MM.1S (cell line): ENCODE data around the gene PNPT1.
A peak's percentile ranks its signal among the peaks of the same experiment; 100 is the strongest.
"Not testable (repeated sequence)": the region's sequence is repeated elsewhere in the genome, so short reads cannot be mapped to it uniquely, and the experiment has no call there.

ENCODE experiments used
- DNase-seq: peaks from one replicate; pipeline ENCODE4 v3.0.0-alpha.2; 2015
- H2AFZ ChIP-seq: fragments of 300-600 bp; sonication (generic); 2 replicates; pipeline ENCODE4 v1.6.0; 2016; ENCODE audit warnings: antibody characterized with exemption, low read length
- H3F3A ChIP-seq: fragments of 300-600 bp; sonication (generic); 2 replicates; pipeline ENCODE4 v1.6.1; 2016; ENCODE audit warnings: mild to moderate bottlenecking, antibody characterized with exemption, low read length, moderate library complexity, mixed read lengths; ENCODE audit not compliant: insufficient read depth
- H3K27ac ChIP-seq: fragments of 300-600 bp; sonication (generic); 2 replicates; pipeline ENCODE4 v1.5.1; 2016; ENCODE audit warnings: mild to moderate bottlenecking, low read length
- H3K27me3 ChIP-seq: fragments of 300-600 bp; sonication (generic); replicated peaks from 2 replicates; pipeline ENCODE4 v1.6.0; 2016; ENCODE audit warnings: low read length; ENCODE audit not compliant: insufficient read depth
- H3K36me3 ChIP-seq: fragments of 300-600 bp; sonication (generic); replicated peaks from 2 replicates; pipeline ENCODE4 v1.6.1; 2016; ENCODE audit warnings: mild to moderate bottlenecking, low read length, mixed read lengths; ENCODE audit not compliant: insufficient read depth
- H3K4me1 ChIP-seq: fragments of 300-600 bp; sonication (generic); 2 replicates; pipeline ENCODE4 v1.6.1; 2016; ENCODE audit warnings: low read length, mixed read lengths
- H3K4me2 ChIP-seq: fragments of 300-600 bp; sonication (generic); 2 replicates; pipeline ENCODE4 v1.6.0; 2016; ENCODE audit warnings: low read depth, low read length
- H3K4me3 ChIP-seq: fragments of 300-600 bp; sonication (generic); 2 replicates; pipeline ENCODE4 v1.5.1; 2016; ENCODE audit warnings: low read length, mixed read lengths
- H3K79me2 ChIP-seq: fragments of 300-600 bp; sonication (generic); 2 replicates; pipeline ENCODE4 v1.6.1; 2016; ENCODE audit warnings: mixed run types, low read length, mixed read lengths
- H3K9ac ChIP-seq: fragments of 300-600 bp; sonication (generic); 2 replicates; pipeline ENCODE4 v1.6.1; 2016; ENCODE audit warnings: low read length, mixed read lengths
- H3K9me2 ChIP-seq: fragments of 300-600 bp; sonication (generic); replicated peaks from 2 replicates; pipeline ENCODE4 v1.6.1; 2016; ENCODE audit warnings: mild to moderate bottlenecking, low read length, mixed read lengths; ENCODE audit not compliant: insufficient read depth
- H3K9me3 ChIP-seq: fragments of 300-600 bp; sonication (generic); replicated peaks from 2 replicates; pipeline ENCODE4 v1.6.1; 2016; ENCODE audit warnings: mild to moderate bottlenecking, low read length, mixed read lengths; ENCODE audit not compliant: insufficient read depth
- H4K20me1 ChIP-seq: fragments of 300-600 bp; sonication (generic); 2 replicates; pipeline ENCODE4 v1.6.1; 2016; ENCODE audit warnings: mild to moderate bottlenecking, low read length, moderate library complexity, mixed read lengths; ENCODE audit not compliant: insufficient read depth
- EZH2 ChIP-seq: fragments of 300-600 bp; sonication (generic); optimal IDR thresholded peaks from 2 replicates; pipeline ENCODE3; 2017; ENCODE audit warnings: low read depth, mild to moderate bottlenecking, antibody characterized with exemption, low read length, mixed read lengths
- EZH2phosphoT487 ChIP-seq: fragments of 300-600 bp; sonication (generic); IDR thresholded peaks from 2 replicates; pipeline ENCODE4 v1.6.1; 2018; ENCODE audit warnings: antibody characterized with exemption, low read length
- TF ChIP-seq, protein P1 (sequence below): fragments of 300-600 bp; sonication (generic); IDR thresholded peaks from 2 replicates; pipeline ENCODE4 v1.5.1; 2016; ENCODE audit warnings: antibody characterized with exemption, low read length, mixed read lengths

PNPT1 gene

GRCh38 chr2:55703350-55703749, 9.7 kb upstream of the PNPT1 start:
- no peaks in the 10 kb centered on the region; the same call in 1 of the 2 replicates for H3K27me3 ChIP-seq
- no peak overlapping the region for H3K4me3 ChIP-seq
- H4K20me1 ChIP-seq = no peaks in the 10 kb centered on the region
- no peak overlapping the region for H2AFZ ChIP-seq
- no peaks in the 10 kb centered on the region for H3K79me2 ChIP-seq
- no peaks in the 10 kb centered on the region for H3K9me3 ChIP-seq
- H3K36me3 ChIP-seq = no peaks in the 10 kb centered on the region
- no peak overlapping the region for H3K4me2 ChIP-seq
- TF ChIP-seq, protein P1, sequence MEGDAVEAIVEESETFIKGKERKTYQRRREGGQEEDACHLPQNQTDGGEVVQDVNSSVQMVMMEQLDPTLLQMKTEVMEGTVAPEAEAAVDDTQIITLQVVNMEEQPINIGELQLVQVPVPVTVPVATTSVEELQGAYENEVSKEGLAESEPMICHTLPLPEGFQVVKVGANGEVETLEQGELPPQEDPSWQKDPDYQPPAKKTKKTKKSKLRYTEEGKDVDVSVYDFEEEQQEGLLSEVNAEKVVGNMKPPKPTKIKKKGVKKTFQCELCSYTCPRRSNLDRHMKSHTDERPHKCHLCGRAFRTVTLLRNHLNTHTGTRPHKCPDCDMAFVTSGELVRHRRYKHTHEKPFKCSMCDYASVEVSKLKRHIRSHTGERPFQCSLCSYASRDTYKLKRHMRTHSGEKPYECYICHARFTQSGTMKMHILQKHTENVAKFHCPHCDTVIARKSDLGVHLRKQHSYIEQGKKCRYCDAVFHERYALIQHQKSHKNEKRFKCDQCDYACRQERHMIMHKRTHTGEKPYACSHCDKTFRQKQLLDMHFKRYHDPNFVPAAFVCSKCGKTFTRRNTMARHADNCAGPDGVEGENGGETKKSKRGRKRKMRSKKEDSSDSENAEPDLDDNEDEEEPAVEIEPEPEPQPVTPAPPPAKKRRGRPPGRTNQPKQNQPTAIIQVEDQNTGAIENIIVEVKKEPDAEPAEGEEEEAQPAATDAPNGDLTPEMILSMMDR = no peak
- TF ChIP-seq EZH2 = no peak
- TF ChIP-seq EZH2phosphoT487 = no peak
- no peaks in the 10 kb centered on the region for H3K4me1 ChIP-seq
- no peaks in the 10 kb centered on the region for H3F3A ChIP-seq
- H3K27ac ChIP-seq = no peak overlapping the region
- H3K9me2 ChIP-seq = no peaks in the 10 kb centered on the region
- no peak overlapping the region for H3K9ac ChIP-seq
- DNase-seq = no peak

GRCh38 chr2:55692740-55693139, 904 bp downstream of the PNPT1 start:
- not testable (repeated sequence) for H3K9me2 ChIP-seq, H4K20me1 ChIP-seq, H3K9me3 ChIP-seq, H3K4me1 ChIP-seq, H3F3A ChIP-seq, H3K36me3 ChIP-seq, H2AFZ ChIP-seq, H3K27me3 ChIP-seq, DNase-seq, H3K27ac ChIP-seq
- Histone ChIP-seq H3K4me2 (peak overlapping the region; percentile 67), H3K4me3 (peak overlapping the region; percentile 100), H3K9ac (peak overlapping the region; percentile 95; the same call in 1 of the 2 replicates), H3K79me2 (peaks cover 59% of the 10 kb centered on the region)

DNA sequence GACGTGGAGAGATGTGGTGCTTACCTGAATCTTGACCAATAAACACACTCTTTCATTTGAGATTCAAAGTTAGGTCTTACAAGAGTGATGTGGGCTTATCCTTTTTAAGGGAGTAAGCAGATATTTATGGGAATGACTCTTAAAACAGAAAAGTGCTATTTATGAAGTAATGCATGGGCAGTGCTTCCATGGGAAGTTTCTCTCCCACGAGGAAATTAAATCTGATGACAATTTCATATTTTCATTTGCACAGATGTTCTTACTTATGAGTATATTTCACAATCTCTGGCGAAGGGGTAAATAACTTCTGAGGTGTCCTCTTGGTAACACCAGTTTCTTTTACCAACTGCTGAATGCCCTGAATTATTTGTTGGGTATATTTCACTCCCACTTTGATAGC, 21.0 kb downstream of the PNPT1 start:
- H3K9ac ChIP-seq = no peak overlapping the region
- no peak overlapping the region for H3K4me3 ChIP-seq
- no peak overlapping the region for H2AFZ ChIP-seq
- no peak overlapping the region for H3K4me2 ChIP-seq
- no peak for DNase-seq
- no peaks in the 10 kb centered on the region for H4K20me1 ChIP-seq
- H3K27ac ChIP-seq = no peak overlapping the region
- no peaks in the 10 kb centered on the region for H3K9me3 ChIP-seq
- H3K36me3 ChIP-seq = no peaks in the 10 kb centered on the region; the same call in 1 of the 2 replicates
- no peaks in the 10 kb centered on the region for H3K4me1 ChIP-seq
- no peaks in the 10 kb centered on the region for H3K79me2 ChIP-seq
- no peaks in the 10 kb centered on the region for H3K9me2 ChIP-seq
- TF ChIP-seq EZH2 (no peak), EZH2phosphoT487 (no peak)
- TF ChIP-seq, protein P1 = no peak
- H3F3A ChIP-seq = no peaks in the 10 kb centered on the region
- H3K27me3 ChIP-seq = no peaks in the 10 kb centered on the region

GRCh38 chr2:55668956-55669355, 24.7 kb downstream of the PNPT1 start:
- no peaks in the 10 kb centered on the region for H3K9me3 ChIP-seq
- H3K79me2 ChIP-seq = no peaks in the 10 kb centered on the region
- H3K27me3 ChIP-seq = no peaks in the 10 kb centered on the region
- no peak overlapping the region for H2AFZ ChIP-seq
- no peaks in the 10 kb centered on the region for H3F3A ChIP-seq
- TF ChIP-seq EZH2phosphoT487 (no peak), EZH2 (no peak)
- TF ChIP-seq, protein P1 = no peak
- DNase-seq = no peak
- H3K9me2 ChIP-seq = no peaks in the 10 kb centered on the region
- H3K4me2 ChIP-seq = no peak overlapping the region
- no peaks in the 10 kb centered on the region for H3K4me1 ChIP-seq
- H4K20me1 ChIP-seq = no peaks in the 10 kb centered on the region
- no peak overlapping the region for H3K9ac ChIP-seq
- H3K4me3 ChIP-seq = no peak overlapping the region
- no peak overlapping the region for H3K27ac ChIP-seq
- no peaks in the 10 kb centered on the region; the same call in 1 of the 2 replicates for H3K36me3 ChIP-seq
